ENCODE data around the gene NAV2. TPM values are rescaled to one million over a fixed set of nuclear protein-coding genes. Genes with fewer than 3 reads are reported as not detected.

The NAV2 gene
- total RNA-seq, 1 donor from 2014 or later: 50.8 TPM

GRCh38 chr11:19713196-19714021 is 772 bp downstream of the NAV2 start:
- intact Hi-C loops (cut with DNase I): loop anchor here (2.0 kb wide), 2 partner anchors 33 to 137 kb away; no protein-coding TSS in a partner anchor

DNA sequence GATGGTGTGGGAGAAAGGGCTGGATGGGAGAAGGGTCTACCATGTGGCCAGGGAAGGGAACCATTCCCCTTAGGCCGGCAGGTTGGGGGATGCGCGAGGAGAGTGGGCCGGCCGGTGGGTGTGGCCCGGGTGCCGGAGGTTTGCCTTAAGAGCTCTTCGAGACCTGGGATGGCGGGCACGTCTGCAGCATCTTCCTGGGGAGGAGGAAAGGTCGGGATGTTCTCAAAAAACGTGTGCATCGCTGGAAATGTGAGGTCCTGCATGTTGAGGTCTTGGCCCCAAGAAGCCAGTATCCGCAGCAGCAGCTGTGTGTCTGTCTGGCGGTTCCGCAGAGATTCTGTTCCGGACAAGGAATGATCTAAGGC is 1.4 kb downstream of the NAV2 start:
- no peak for DNase-seq (ENCODE audit: low spot score)
- intact Hi-C loops (cut with DNase I): no loop called here

More at GRCh38 chr11:19713196-19714021, 772 bp downstream of the NAV2 start:
- DNase-seq (ENCODE audit: low spot score): no peak

- DNase-seq (ENCODE audit: low spot score): peak; percentile 80
- intact Hi-C loops (cut with DNase I): no loop called here
Measured at GRCh38 chr11:19714387-19715363, 2.0 kb downstream of the NAV2 start.

GRCh38 chr11:19715373-19715772 is 2.7 kb downstream of the NAV2 start:
- no peak for DNase-seq (ENCODE audit: low spot score)
- intact Hi-C loops (cut with DNase I): no loop called here

- intact Hi-C loops (cut with DNase I): no loop called here
- no peak for DNase-seq (ENCODE audit: low spot score)
Measured at GRCh38 chr11:19718051-19718450, 5.4 kb downstream of the NAV2 start.

GRCh38 chr11:19718951-19719350 is 6.3 kb downstream of the NAV2 start:
- intact Hi-C loops (cut with DNase I): no loop called here
- no peak for DNase-seq (ENCODE audit: low spot score)

DNA sequence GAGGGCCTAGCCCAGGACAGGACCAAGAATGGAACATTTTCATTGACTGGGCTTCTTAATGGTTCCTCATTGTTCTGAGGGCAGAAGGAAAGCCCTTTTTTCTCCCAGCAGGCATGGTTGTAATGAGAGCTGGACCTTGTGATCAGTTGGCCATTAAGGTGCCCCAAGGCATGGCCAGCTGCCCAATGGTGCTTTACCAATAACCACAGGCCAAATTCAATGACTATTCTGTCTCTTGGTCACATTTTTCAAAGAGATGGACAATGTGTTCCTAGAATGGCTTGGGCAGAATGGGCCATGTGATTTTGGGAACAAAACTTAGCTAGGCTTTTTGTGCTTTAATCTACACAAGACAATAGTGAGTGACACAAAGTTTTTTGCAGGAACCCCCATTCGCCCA is 7.3 kb downstream of the NAV2 start:
- intact Hi-C loops (cut with DNase I): no loop called here
- no peak for DNase-seq (ENCODE audit: low spot score)

- no peak for DNase-seq (ENCODE audit: low spot score)
- intact Hi-C loops (cut with DNase I): no loop called here
Measured at GRCh38 chr11:19721176-19721575, 8.5 kb downstream of the NAV2 start.

DNA sequence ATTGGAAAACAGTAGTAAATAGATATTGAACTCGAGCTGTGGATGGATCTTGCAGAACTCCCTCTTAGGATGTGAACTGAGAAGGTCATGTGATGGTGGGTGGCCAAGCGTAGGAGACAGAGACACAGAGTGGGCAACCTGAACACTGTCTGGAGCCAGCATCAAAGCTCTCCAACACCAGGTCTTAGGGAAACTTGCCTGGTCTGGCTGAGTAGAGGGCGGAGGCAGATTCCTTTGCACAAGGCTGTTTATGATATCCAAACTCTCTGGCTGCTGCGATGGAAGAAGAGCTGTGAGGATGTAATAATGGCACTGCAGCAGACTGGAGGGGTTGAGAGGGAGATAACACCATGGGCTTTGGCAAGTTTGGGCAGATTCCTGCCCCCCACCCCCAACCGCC is 10.1 kb downstream of the NAV2 start:
- no peak for DNase-seq (ENCODE audit: low spot score)
- intact Hi-C loops (cut with DNase I): no loop called here

DNA sequence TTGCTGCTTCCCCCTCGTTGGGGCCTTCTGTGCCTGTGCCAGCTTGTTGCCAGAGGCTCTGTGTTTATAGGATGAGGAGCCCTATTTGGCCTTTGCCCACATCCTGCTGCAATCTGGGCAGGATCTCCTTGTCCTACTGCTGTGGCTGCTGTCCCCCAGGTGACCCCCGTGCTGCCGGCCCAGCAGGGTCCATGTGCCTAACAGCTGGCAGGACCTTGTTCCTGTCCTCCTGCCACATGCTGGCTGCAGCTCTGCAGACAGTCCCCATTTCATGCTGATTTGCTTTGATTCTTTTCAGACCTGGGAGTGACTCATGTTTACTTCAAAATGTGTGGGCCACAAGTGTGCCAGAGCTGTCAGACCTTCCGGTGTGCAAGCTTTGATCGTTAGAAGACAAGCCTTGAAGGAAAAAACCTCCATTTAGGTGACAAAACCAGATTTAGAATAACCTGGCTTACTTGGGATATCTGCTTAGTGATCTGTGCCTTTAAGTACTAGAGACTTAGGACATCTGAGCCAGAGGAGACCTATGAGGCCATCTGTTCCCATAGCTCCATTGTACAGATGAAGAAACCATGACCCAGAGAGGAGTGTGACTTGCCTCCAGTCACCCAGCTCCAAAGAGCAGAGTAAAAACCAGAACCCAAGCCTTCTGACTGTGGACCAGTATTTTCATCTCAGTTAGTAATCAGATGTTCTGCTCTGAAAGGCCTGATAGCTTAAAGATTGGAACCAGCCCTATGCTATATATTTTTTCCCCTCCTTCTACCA is 11.1 kb downstream of the NAV2 start:
- intact Hi-C loops (cut with DNase I): no loop called here
- no peak for DNase-seq (ENCODE audit: low spot score)

DNA sequence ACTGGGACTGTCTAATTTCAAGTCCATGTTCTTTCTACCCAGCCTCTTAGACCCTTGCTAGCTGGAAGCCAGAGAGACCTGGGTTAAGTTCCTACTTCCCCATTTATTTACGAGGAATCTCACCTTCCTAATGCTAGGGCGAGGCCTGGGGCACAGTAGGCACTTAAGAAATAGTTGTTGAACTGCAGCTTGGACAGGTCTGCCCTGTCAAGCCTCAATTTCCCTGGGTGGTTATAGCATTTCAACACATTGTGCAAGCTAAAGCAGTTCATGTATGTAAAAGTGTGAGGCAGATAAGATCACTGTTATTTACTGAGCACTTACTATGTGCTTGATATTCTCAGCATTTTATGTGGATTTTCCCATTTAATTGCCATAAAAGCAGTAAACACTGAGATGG is 12.1 kb downstream of the NAV2 start:
- DNase-seq (ENCODE audit: low spot score): no peak
- intact Hi-C loops (cut with DNase I): no loop called here

DNA sequence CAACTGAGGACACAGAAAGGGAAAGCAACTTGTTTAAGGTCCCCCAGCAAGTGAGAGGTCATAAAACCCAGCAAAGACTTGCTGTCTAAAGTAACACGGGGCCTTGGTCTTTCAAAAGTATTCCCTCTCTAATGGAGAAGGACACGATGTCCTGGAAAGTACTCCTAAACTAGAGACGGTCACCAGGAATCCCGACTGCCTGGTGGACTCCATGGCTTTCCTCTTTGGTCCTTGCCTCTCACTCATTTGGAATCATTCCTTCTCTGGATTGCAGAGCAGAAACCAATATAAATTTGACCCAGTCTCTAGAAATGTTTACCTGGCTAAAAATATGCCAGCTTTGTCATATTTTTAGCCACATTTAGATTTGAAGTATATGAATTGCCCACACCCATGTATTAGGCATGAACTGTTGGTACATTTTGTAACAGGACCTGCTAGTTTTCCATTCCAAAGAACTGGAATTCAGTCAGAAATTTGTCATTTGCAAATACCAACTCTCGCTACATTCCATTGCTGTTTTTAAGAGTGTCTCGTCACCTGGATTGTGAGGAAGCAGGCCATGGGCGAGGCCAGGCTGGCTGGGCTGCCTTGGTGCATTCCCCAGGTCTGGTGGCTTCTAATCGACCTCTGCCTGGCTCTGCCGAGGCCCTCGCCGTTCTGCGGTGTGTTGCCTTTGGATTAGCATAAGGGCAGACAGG is 12.9 kb downstream of the NAV2 start:
- intact Hi-C loops (cut with DNase I): no loop called here
- no peak for DNase-seq (ENCODE audit: low spot score)

GRCh38 chr11:19727246-19727645 is 14.6 kb downstream of the NAV2 start:
- intact Hi-C loops (cut with DNase I): no loop called here

DNA sequence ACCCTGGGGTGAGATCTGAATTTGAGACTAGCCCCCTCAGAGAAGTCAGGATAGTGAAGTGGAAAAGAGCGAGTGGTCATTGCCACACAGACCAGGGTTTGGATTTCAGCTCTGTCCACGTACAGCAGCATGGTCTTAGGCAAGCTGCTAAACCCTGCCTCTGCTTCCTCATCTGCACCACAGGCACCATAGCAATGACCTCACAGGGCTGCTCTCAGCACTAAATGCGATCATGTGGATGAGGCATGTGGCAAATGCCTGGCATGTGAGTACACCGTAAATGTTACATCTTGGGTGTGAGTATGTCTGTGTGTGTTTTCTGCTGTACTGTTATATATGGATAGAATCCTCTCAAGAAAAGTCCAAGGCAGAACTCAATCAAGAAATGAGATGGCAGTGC is 15.8 kb downstream of the NAV2 start:
- DNase-seq (ENCODE audit: low spot score): no peak
- intact Hi-C loops (cut with DNase I): no loop called here

More at GRCh38 chr11:19727246-19727645, 14.6 kb downstream of the NAV2 start:
- DNase-seq (ENCODE audit: low spot score): no peak

GRCh38 chr11:19729141-19729540 is 16.5 kb downstream of the NAV2 start:
- no peak for DNase-seq (ENCODE audit: low spot score)
- intact Hi-C loops (cut with DNase I): no loop called here

GRCh38 chr11:19730373-19730772 is 17.7 kb downstream of the NAV2 start:
- intact Hi-C loops (cut with DNase I): no loop called here
- DNase-seq (ENCODE audit: low spot score): peak; percentile 83

DNA sequence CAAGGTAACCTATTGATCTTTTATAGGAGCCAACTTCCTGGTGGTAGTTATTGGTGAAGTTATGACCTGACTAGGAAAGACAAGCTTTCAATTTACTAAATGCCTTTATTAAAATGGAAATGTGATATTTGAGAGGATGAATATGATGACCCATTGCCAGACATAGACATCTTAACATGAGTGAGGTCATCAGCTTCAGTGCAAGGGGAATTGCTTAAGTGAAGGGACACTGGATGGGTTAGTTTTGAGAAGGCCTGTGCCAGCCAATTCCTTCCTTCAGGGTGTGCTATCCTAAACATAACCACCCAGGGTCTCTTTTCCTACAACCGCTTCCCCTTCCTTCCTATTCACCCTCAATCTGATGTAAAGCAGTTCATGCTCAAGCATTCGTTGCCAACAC is 21.5 kb downstream of the NAV2 start:
- no peak for DNase-seq (ENCODE audit: low spot score)
- intact Hi-C loops (cut with DNase I): no loop called here

- intact Hi-C loops (cut with DNase I): no loop called here
- DNase-seq (ENCODE audit: low spot score): no peak
Measured at GRCh38 chr11:19735157-19735908, 22.7 kb downstream of the NAV2 start.

Measured in cardiac septum (tissue), 1 donor.